Neural crest cell (in vitro differentiated cells): Measurements from ENCODE around the gene SUPT3H. TPM values are rescaled to one million over a fixed set of nuclear protein-coding genes. Genes with fewer than 3 reads are reported as not detected.

Source experiments
- DNase-seq: peaks from one replicate; pipeline ENCODE4 v3.0.0; 2021; ENCODE audit warnings: low read depth, mixed read lengths, low spot score
- H3K27ac Mint-ChIP-seq: one replicate; pipeline ENCODE4 v1.8.0; 2021; ENCODE audit warnings: mild to moderate bottlenecking, mixed read lengths; ENCODE audit not compliant: unreplicated experiment
- H3K27me3 Mint-ChIP-seq: 2 replicates; pipeline ENCODE4 v1.8.0; 2021; ENCODE audit warnings: low read depth, mild to moderate bottlenecking, mixed read lengths
- H3K36me3 Mint-ChIP-seq: 2 replicates; pipeline ENCODE4 v1.8.0; 2021; ENCODE audit warnings: low read depth, mild to moderate bottlenecking, mixed read lengths
- H3K4me1 Mint-ChIP-seq: 2 replicates; pipeline ENCODE4 v1.8.0; 2021; ENCODE audit warnings: mixed read lengths
- H3K4me3 Mint-ChIP-seq: one replicate; pipeline ENCODE4 v1.8.0; 2021; ENCODE audit warnings: mild to moderate bottlenecking, mixed read lengths
- H3K9me3 Mint-ChIP-seq: 2 replicates; pipeline ENCODE4 v1.8.0; 2021; ENCODE audit warnings: mixed read lengths
- total RNA-seq: library from RNA; stranded (reverse); gene quantifications from 2 replicates; pipeline ENCODE4 v1.2.1, GENCODE V29; 2021
- TF ChIP-seq, protein P1 (sequence below): fragments of 200-600 bp; sonication (generic); conservative IDR thresholded peaks from 2 replicates; pipeline ENCODE4 v1.5.0; 2021; ENCODE audit warnings: antibody characterized with exemption, mild to moderate bottlenecking

The SUPT3H gene
- total RNA-seq, 1 donor from 2014 or later, result 17.0 TPM

DNA sequence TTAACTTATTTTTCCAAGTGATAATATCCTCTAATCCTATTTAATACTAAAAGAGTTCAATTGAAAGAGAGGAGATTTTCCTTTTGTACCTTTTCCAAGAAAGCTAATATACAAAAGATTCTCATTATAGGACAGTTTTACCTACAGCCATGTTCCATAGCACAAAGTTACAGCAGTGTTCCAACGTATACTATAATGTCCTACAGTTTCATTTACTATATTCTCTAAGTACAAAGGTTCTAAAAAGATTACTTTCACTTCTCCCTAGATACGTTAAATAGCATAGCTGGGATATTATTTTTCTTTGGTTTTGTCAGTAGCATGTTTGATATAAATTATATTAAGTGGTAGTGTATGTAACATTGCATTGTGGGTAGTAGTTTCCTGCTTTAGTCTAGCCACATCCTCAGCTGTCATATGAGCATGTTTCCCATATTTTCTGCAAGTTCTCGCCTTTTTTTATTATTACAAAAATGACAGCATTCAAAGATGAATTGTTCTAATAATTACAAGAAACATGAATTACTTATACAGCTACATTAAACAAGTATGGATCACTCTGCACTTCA lies 54.0 kb downstream of the SUPT3H start:
- Mint-ChIP-seq H3K27ac (no peak overlapping the region), H3K4me1 (no peaks in the 10 kb centered on the region), H3K27me3 (no peaks in the 10 kb centered on the region)

DNA sequence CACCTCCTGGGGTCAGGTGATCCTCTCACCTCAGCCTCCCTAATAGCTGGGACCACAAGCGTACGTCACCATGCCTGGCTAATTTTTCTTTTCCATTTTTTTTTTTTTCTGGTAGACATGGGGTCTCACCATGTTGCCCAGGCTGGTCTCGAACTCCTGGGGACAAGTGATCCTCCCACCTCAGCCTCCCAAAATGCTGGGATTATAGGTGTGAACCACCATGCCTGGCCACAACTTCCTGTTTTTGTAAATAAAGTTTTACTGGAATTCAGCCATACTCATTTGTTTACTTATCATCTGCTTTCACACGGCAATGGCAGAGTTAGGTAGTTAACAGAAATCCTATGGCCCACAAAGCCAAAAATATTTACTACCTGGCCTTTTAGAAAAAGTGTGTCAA lies 57.4 kb downstream of the SUPT3H start:
- Mint-ChIP-seq H3K36me3 (peaks cover 15% of the 10 kb centered on the region), H3K4me1 (no peaks in the 10 kb centered on the region), H3K27me3 (no peaks in the 10 kb centered on the region), H3K4me3 (no peak overlapping the region), H3K27ac (no peak overlapping the region), H3K9me3 (peaks cover 10% of the 10 kb centered on the region)
- DNase-seq, result no peak
- TF ChIP-seq, protein P1, sequence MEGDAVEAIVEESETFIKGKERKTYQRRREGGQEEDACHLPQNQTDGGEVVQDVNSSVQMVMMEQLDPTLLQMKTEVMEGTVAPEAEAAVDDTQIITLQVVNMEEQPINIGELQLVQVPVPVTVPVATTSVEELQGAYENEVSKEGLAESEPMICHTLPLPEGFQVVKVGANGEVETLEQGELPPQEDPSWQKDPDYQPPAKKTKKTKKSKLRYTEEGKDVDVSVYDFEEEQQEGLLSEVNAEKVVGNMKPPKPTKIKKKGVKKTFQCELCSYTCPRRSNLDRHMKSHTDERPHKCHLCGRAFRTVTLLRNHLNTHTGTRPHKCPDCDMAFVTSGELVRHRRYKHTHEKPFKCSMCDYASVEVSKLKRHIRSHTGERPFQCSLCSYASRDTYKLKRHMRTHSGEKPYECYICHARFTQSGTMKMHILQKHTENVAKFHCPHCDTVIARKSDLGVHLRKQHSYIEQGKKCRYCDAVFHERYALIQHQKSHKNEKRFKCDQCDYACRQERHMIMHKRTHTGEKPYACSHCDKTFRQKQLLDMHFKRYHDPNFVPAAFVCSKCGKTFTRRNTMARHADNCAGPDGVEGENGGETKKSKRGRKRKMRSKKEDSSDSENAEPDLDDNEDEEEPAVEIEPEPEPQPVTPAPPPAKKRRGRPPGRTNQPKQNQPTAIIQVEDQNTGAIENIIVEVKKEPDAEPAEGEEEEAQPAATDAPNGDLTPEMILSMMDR, result no peak

More for the DNA sequence above, 54.0 kb downstream of the SUPT3H start:
- H3K4me3 Mint-ChIP-seq, result no peak overlapping the region
- no peaks in the 10 kb centered on the region for H3K36me3 Mint-ChIP-seq
- TF ChIP-seq, protein P1, result no peak
- no peak for DNase-seq
- H3K9me3 Mint-ChIP-seq, result no peaks in the 10 kb centered on the region

DNA sequence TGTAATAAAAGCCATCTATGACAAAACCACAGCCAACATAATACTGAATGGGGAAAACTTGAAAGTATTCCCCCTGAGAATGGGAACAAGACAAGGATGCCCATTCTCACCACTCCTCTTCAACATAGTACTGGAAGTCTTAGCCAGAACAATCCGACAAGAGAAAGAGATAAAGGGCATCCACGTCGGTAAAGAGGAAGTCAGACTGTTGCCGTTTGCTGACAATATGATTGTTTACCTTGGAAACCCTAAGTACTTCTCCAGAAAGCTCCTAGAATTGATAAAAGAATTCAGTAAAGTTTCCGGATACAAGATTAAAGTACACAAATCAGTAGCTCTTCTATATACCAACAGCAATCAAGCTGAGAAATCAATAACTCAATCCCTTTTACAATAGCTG lies 63.6 kb downstream of the SUPT3H start:
- H3K4me1 Mint-ChIP-seq, result no peaks in the 10 kb centered on the region
- TF ChIP-seq, protein P1, result no peak
- H3K27ac Mint-ChIP-seq, result peak overlapping the region; percentile 38
- no peaks in the 10 kb centered on the region for H3K27me3 Mint-ChIP-seq
- peaks cover 35% of the 10 kb centered on the region for H3K36me3 Mint-ChIP-seq
- no peak overlapping the region for H3K4me3 Mint-ChIP-seq
- DNase-seq, result no peak
- peaks cover 18% of the 10 kb centered on the region for H3K9me3 Mint-ChIP-seq

DNA sequence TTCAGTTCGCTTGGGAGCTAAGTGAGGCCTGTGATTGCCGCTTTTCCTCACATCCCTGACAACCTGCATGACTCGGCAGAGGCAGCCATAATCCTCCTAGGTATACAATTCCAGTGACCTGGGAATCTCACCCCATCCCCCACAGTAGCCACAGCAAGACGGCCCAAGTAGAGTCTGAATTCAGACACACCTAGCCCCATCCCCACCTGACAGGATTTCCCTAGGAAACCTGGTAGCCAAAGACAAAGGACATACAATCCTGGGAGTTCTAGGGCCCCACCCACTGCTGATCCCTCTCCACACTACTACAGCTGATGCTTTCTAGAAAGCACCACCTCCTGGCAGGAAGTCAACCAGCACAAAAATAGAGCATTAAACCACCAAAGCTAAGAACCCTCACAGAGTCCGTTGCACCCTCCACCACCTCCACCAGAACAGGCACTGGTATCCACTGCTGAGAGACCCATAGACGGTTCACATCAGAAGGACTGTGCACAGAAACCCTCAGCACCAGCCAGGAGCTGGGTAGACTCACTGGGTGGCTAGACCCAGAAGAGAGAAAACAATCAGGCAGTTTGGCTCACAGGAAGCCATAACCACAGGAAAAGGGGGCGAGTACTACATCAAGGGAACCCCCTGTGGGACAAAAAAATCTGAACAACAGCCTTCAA lies 67.5 kb downstream of the SUPT3H start:
- DNase-seq, result no peak
- H3K27ac Mint-ChIP-seq, result peak overlapping the region; percentile 76
- H3K4me3 Mint-ChIP-seq, result no peak overlapping the region
- peaks cover 40% of the 10 kb centered on the region for H3K36me3 Mint-ChIP-seq
- TF ChIP-seq, protein P1, result no peak
- peaks cover 22% of the 10 kb centered on the region for H3K9me3 Mint-ChIP-seq
- H3K4me1 Mint-ChIP-seq, result no peaks in the 10 kb centered on the region
- H3K27me3 Mint-ChIP-seq, result no peaks in the 10 kb centered on the region

DNA sequence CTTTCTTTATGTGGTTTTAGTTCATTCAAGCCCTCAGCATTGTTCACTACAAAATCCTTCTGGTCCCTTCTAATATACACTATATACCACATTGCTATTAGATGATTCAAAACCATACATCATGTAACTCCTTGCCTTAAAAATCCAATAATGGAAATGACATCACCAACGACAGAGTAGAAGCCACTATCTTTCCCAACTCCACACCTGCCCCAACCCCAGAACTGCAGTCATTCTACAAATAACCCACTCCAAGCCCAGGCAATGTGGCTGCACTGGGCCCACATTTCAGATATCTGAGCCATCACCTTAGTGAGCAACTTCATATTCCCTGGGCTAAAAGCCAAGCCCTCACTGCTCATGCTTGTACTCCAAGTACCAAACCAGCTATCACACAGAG lies 72.2 kb downstream of the SUPT3H start:
- Mint-ChIP-seq H3K27ac (no peak overlapping the region), H3K9me3 (peaks cover 16% of the 10 kb centered on the region), H3K27me3 (no peaks in the 10 kb centered on the region), H3K36me3 (peaks cover 25% of the 10 kb centered on the region), H3K4me3 (no peak overlapping the region), H3K4me1 (no peaks in the 10 kb centered on the region)
- DNase-seq, result no peak
- TF ChIP-seq, protein P1, result no peak
